ENCODE data around the gene PBX3. TPM values are rescaled to one million over a fixed set of nuclear protein-coding genes. Genes with fewer than 3 reads are reported as not detected.

The PBX3 gene
- total RNA-seq, 3 donors from 2014 or later = 13.0 to 24.4 (median 16.7) TPM

DNA sequence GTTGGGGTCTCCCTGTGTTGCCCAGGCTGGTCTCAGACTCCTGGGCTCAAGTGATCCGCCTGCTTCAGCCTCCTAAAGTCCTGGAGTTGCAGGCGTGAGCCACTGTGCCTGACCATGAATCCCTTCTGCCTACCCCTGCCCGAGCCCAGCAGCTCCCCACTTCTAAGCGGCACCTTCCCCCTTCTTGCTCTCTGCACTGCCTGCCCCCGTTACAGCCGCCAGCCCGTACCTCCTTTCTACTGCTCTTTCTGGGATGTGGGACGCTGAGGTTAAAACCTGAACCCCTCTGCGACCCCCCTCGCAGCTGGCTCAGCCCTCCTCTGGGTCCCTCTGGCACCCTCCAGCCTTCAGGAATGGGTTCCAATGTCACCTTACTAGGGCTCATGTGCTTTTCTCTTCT, 249.6 kb downstream of the PBX3 start:
- ATAC-seq = no peak
- H3K9me3 Mint-ChIP-seq = no peaks in the 10 kb centered on the region
- H3K36me3 Mint-ChIP-seq (ENCODE audit: insufficient read depth) = no peaks in the 10 kb centered on the region
- DNase-seq = no peak
- no peak overlapping the region for H3K4me3 Mint-ChIP-seq
- H3K4me1 Mint-ChIP-seq (ENCODE audit: low read depth) = no peaks in the 10 kb centered on the region
- peaks cover 2% of the 10 kb centered on the region for H3K27me3 Mint-ChIP-seq (ENCODE audit: low read depth)

DNA sequence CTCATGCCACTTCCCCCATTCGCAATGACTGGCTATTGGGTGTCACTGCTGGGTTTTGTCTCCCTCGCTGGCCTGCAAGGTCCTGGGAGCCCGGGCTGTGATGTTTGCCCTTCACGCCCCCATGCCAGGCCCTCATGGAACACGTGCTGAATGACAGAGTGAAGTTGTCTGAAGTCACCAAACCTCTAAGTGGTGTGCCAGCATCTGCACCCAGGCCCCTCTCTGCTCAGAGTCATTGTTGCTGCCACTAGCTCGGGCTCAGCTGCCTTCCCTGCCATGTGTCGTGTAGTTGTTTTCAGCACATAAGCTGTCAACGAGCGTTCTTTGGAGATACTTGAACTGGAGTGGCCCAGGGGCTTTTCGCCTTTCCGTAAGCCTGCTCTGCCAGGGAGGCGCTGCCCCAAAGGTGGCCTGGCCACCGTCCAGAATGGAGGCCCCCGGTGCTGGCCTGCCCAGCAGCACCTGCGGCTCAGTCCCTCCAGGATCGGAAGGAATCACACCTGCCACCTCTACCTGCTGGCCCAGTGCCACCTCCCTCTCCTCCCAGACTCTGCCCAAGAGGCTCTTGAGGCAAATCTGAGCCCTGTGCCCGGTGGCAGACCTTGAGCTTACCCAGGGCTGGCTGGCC, 250.1 kb downstream of the PBX3 start:
- H3K4me3 Mint-ChIP-seq = no peak overlapping the region
- H3K4me1 Mint-ChIP-seq (ENCODE audit: low read depth) = no peaks in the 10 kb centered on the region

DNA sequence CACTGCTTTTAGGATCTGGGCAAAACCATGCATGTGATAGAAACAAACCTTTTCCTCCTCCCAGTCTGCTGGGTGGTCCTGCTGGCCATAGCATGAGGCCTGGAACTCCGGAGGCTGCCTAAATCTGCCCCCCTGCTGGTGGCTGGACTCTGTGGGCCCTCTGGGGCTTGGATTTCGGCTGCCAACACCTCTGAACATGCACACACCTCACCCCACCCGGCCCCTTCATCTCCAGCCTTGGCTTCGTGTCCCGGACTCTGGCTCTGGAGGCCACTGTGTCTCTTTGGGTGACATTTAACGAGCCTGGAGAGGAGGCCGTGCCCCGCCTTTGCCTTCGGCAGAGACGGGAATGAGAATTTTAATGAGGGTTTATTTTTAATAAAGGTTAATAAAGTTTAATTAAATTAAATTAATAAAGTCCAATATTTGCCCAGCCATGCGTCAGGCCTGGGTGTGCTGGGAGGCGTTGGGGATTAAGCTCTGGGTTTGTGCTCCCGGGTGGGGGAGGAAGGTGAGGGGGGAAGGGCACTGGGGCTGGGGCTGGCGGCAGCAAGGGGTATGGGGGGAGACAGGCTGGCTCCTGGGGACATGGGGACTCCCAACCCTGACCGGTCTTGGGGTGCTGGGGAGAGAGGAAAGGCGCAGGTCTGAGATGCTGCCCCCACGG, 251.8 kb downstream of the PBX3 start:
- H3K27me3 Mint-ChIP-seq (ENCODE audit: low read depth) = peaks cover 2% of the 10 kb centered on the region
- no peak for ATAC-seq
- no peaks in the 10 kb centered on the region for H3K9me3 Mint-ChIP-seq
- H3K4me1 Mint-ChIP-seq (ENCODE audit: low read depth) = no peaks in the 10 kb centered on the region
- no peak for DNase-seq
- no peak overlapping the region for H3K4me3 Mint-ChIP-seq
- H3K36me3 Mint-ChIP-seq (ENCODE audit: insufficient read depth) = no peaks in the 10 kb centered on the region

More for the DNA sequence above, 250.1 kb downstream of the PBX3 start:
- H3K27me3 Mint-ChIP-seq (ENCODE audit: low read depth) = peaks cover 2% of the 10 kb centered on the region
- DNase-seq (no peak), ATAC-seq (no peak)
- H3K9me3 Mint-ChIP-seq = no peaks in the 10 kb centered on the region
- no peaks in the 10 kb centered on the region for H3K36me3 Mint-ChIP-seq (ENCODE audit: insufficient read depth)

DNA sequence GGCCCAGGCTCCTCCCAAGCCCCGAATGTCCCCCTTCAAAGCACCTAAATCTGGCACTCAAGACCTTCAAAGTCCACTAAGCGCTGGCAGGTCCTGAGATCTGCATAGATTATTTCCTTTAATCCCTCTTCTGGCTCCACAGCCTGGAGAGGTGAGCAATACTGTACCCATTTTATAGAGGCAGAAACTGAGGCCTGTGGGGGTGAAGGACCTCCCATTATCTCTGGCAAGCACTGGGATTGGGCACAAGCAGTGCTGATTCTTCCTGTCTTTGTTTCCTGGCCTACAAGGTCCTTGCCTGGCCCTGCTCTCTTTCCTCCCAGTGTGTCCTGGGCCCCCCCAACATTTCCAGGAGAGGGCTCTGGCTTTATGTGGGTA, 252.3 kb downstream of the PBX3 start:
- Mint-ChIP-seq H3K9me3 (no peaks in the 10 kb centered on the region), H3K27me3 (ENCODE audit: low read depth) (peaks cover 2% of the 10 kb centered on the region), H3K36me3 (ENCODE audit: insufficient read depth) (no peaks in the 10 kb centered on the region), H3K4me3 (no peak overlapping the region), H3K4me1 (ENCODE audit: low read depth) (no peaks in the 10 kb centered on the region)
- DNase-seq = no peak
- no peak for ATAC-seq

DNA sequence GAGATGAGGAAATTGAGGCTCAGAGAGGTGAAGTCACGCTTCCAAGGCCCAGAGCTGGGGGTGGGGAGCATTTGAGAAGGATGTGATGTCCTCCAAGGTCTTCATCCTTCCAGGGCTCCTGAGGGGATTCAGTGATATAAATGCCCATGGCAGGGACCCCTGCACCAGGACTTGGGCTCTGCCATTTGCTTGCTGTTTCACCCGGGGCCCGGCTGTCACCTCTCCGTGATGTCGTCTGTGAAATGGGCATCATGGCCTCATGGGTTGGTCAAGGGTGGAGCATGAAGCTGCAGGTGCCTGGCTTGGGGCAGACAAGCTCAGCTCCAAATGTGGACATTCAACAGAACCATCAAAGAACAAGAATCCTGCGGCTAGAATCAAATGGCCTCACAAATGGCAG, 253.1 kb downstream of the PBX3 start:
- peaks cover 2% of the 10 kb centered on the region for H3K27me3 Mint-ChIP-seq (ENCODE audit: low read depth)
- no peak for ATAC-seq
- no peak overlapping the region for H3K4me3 Mint-ChIP-seq
- no peaks in the 10 kb centered on the region for H3K4me1 Mint-ChIP-seq (ENCODE audit: low read depth)
- no peaks in the 10 kb centered on the region for H3K36me3 Mint-ChIP-seq (ENCODE audit: insufficient read depth)
- no peaks in the 10 kb centered on the region for H3K9me3 Mint-ChIP-seq
- DNase-seq = no peak

DNA sequence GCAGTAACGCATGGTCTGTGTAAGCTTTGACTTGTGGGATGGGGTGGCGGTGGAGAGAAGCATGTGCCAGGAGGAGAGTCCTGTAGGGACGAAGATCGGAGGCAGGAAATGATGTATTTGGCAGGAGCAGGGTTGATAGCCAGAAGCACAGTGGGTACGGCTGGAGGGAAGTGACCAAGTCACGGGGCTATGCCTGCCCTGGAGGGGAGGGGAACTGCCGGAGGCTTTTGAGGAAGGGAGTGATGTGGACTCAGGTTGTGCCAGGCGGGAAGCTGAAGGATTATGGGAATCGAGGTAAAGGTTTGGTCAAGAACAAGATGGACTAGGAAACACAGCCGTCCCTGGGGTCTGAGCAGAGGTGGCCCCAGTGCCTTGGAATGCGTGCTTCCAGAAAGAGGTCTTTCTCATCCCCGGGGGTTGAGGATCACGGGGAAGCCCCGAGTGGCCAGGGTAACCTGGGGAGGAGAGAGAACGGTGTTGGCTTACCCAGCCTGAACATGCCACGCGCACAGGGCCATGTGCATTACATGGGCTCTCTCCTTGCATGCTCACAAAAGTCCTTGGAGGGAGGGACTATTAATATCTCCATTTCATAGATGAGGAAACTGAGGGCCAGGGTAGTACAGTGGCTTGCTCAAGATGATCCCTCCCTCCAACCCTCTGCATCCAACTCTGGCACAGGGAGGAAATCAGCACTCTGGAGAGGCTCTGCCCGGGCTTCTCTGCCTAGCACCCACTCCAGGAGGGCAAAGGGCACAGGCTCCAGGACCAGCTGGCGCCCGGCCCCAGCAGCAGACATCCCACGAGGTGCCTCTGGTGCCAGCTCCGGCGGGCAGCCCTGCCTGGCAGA, 253.8 kb downstream of the PBX3 start:
- DNase-seq (no peak), ATAC-seq (no peak)
- H3K27me3 Mint-ChIP-seq (ENCODE audit: low read depth) = peaks cover 2% of the 10 kb centered on the region
- H3K36me3 Mint-ChIP-seq (ENCODE audit: insufficient read depth) = no peaks in the 10 kb centered on the region
- no peaks in the 10 kb centered on the region for H3K4me1 Mint-ChIP-seq (ENCODE audit: low read depth)
- H3K4me3 Mint-ChIP-seq = no peak overlapping the region
- no peaks in the 10 kb centered on the region for H3K9me3 Mint-ChIP-seq

DNA sequence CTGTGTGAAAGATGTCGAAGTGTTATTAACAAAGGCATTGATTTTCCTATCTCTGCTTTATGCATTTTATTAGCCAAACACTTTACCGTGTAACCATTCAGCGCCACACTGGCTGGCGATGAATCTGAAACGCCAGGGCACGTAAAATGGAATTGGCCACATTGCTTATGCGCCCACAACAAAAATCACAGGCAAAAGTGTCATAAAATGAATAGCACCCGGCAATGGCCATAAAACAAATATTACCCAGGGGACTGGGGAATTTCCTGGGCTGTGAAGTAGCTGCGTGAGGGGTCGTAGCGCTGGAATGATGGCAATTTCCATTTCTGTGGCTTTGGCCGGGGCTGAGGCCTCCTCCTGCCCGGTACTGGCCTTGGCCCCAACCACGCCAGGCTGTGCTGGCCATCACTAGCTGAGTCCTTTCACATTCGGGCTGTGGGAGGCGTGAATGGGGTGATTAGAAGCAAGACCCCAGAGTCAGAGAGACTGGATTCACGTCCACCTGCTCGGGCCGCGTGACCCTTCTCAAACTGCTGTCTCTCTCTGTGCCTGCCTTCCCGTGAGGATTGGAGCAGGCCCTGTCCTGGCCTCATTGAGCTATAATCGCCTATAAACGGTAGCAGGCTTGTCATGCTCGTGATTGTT, 254.5 kb downstream of the PBX3 start:
- H3K4me3 Mint-ChIP-seq = no peak overlapping the region
- DNase-seq (no peak), ATAC-seq (no peak)
- H3K27me3 Mint-ChIP-seq (ENCODE audit: low read depth) = peaks cover 3% of the 10 kb centered on the region
- no peaks in the 10 kb centered on the region for H3K36me3 Mint-ChIP-seq (ENCODE audit: insufficient read depth)
- H3K4me1 Mint-ChIP-seq (ENCODE audit: low read depth) = no peaks in the 10 kb centered on the region
- H3K9me3 Mint-ChIP-seq = no peaks in the 10 kb centered on the region

DNA sequence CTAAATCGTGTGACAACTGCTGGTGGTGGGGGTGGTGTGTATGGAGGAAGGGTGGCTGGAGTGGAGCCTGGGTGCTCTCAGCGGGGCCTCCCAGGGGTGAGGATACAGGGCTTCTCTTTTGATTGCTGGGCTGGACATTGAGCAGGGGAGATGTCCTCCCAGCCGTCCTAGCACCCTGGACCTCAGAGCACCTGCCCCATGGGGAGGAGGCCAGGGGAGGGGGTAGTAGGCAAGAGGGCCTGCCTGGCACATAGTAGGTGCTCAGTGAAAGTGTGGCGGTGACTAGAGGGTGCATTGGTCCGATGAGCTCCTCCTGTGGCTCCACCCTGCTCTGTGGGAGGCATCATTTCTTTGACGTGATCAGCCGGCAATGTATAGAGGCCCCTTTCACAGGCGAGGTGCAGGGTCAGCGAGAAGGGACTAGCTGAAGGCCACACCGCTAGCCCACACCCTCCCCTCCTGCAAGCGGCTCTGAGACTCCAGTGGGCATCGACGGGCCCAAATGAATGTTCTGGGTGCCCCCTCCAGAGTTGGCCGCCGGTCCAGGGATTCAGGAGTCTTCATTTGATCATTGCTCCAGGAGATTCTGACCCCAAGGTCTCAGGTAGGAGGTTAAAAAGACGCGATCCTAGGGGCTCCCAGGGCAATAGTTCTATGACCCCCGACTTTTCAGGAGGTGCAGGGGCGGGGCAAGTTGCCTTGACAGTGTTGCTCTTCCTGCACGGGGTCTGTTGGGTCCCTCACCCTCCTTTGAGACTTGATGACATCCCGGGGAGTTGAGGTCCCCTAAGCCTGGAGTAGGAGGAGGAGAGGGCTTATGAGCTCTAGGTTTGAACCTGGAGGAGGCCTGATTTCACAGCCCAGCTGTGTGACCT, 255.5 kb downstream of the PBX3 start:
- no peak overlapping the region for H3K4me3 Mint-ChIP-seq
- no peak for DNase-seq
- no peak for ATAC-seq
- peaks cover 4% of the 10 kb centered on the region for H3K9me3 Mint-ChIP-seq
- no peaks in the 10 kb centered on the region for H3K4me1 Mint-ChIP-seq (ENCODE audit: low read depth)
- H3K27me3 Mint-ChIP-seq (ENCODE audit: low read depth) = peaks cover 12% of the 10 kb centered on the region
- H3K36me3 Mint-ChIP-seq (ENCODE audit: insufficient read depth) = no peaks in the 10 kb centered on the region

DNA sequence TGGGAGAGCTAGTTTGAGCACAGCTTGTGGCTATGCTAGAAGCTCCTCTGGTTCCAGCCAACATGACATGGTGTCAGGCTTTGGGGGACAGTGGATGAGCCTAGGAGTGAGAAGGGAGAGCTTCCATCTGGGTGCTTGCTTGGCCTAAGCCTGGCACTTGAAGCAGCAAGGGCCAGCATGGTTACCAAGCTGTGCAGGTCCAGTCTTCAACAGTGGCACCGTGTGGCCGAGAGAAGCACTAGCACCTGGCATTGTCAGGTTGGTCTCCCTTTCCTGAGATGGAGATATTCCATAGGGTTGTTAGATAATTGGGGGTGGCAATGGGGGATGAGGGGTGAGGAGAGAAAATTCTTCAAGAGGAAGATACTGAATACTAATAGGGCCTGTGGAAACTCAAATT, 261.9 kb downstream of the PBX3 start:
- H3K36me3 Mint-ChIP-seq (ENCODE audit: insufficient read depth) = no peaks in the 10 kb centered on the region
- H3K4me3 Mint-ChIP-seq = no peak overlapping the region
- H3K9me3 Mint-ChIP-seq = peaks cover 28% of the 10 kb centered on the region
- ATAC-seq (no peak), DNase-seq (no peak)
- H3K27me3 Mint-ChIP-seq (ENCODE audit: low read depth) = peaks cover 12% of the 10 kb centered on the region
- no peaks in the 10 kb centered on the region for H3K4me1 Mint-ChIP-seq (ENCODE audit: low read depth)

DNA sequence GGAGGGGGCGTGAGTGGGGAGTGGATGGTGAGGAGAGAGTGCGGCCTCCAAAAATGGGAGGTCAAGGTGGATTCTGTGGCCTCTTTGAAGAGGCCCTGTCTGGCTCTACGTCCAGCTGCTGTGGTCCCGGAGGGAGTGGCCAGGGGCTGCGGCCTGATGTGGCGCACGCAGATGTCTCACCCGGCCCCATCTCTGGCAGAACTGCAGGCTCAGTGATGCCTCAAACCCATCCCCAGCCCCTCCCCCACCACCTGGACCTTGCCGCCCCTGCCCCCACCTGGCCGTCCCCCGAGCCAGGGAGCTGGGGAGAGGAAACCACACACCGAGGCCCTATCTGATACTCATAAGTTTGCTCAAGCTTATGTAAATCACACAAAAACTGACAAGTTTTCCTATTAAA, 267.6 kb downstream of the PBX3 start:
- peaks cover 2% of the 10 kb centered on the region for H3K27me3 Mint-ChIP-seq (ENCODE audit: low read depth)
- ATAC-seq = no peak
- H3K4me3 Mint-ChIP-seq = no peak overlapping the region
- no peak for DNase-seq
- peaks cover 4% of the 10 kb centered on the region for H3K9me3 Mint-ChIP-seq
- H3K4me1 Mint-ChIP-seq (ENCODE audit: low read depth) = no peaks in the 10 kb centered on the region
- no peaks in the 10 kb centered on the region for H3K36me3 Mint-ChIP-seq (ENCODE audit: insufficient read depth)

DNA sequence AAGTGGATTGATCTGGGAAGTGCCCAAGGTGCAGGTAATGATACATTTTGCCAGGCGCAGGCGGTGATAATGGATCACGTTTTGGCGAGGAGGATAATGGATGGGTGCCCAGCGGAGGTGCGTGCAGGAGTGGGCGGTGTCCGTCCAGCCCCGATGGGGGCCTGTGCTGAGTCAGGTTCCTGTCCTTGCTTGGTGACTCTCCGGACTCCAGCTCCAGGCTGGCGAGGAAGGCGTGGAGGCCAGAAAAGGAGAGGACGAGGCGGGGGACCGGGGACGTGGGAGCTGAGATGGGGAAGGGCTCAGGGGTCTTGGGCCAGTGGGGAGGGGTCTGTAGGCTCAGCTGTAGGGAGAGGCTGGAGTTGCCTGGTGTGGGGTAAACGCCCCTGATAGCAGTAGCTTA, 268.3 kb downstream of the PBX3 start:
- H3K4me1 Mint-ChIP-seq (ENCODE audit: low read depth) = no peaks in the 10 kb centered on the region
- DNase-seq (no peak), ATAC-seq (no peak)
- H3K36me3 Mint-ChIP-seq (ENCODE audit: insufficient read depth) = no peaks in the 10 kb centered on the region
- H3K27me3 Mint-ChIP-seq (ENCODE audit: low read depth) = peaks cover 2% of the 10 kb centered on the region
- H3K9me3 Mint-ChIP-seq = no peaks in the 10 kb centered on the region
- H3K4me3 Mint-ChIP-seq = no peak overlapping the region

DNA sequence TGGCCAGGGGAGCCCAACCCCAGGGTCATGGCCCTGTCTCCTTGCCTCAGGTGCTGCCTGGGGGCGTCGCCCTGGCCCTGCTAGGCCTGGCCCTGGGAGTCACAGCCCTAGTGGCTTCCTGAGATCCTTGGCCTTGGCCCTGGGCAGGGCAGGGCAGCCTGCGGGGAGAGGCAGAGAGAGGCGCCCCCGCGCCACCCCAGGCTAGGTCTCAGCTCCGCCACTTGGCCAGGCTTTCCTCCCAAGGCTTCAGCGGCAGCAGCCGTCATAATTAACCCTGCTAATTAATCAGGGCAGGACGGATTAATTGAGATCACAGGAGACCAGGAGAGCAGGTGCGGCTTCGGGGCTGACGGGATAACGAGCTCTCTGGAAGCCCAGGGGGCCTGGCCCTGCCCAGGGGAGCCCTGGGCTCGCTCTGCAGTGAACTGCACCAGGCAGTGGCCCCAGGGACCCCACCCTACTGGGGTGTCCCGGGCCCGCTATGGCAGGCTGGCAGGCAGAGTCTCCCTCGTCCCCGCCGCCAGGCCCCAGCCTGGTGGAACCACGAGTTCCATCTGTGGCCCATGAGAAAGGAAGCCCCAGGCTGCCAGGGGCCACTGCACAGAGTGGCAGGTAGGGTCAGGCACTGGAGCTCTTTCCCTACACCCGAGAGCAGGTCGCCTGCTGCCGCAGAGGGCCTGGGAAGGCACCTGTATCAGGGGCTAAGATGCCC, 269.6 kb downstream of the PBX3 start:
- no peak for DNase-seq
- Mint-ChIP-seq H3K4me1 (ENCODE audit: low read depth) (no peaks in the 10 kb centered on the region), H3K27me3 (ENCODE audit: low read depth) (peaks cover 3% of the 10 kb centered on the region), H3K36me3 (ENCODE audit: insufficient read depth) (no peaks in the 10 kb centered on the region), H3K9me3 (no peaks in the 10 kb centered on the region), H3K4me3 (no peak overlapping the region)
- ATAC-seq = no peak
